Hepatocyte (in vitro differentiated cells): ENCODE measurements around the gene PRAC1. TPM values are rescaled to one million over a fixed set of nuclear protein-coding genes. Genes with fewer than 3 reads are reported as not detected.
A peak's percentile ranks its signal among the peaks of the same experiment; 100 is the strongest.

Experiments
- DNase-seq: peaks from one replicate; pipeline ENCODE4 v3.0.0-alpha.2; 2016; ENCODE audit warnings: low spot score
- H2AFZ ChIP-seq: fragments of 200-600 bp; sonication (generic); 2 replicates; pipeline ENCODE4 v1.6.0; 2016; ENCODE audit warnings: antibody characterized with exemption, mild to moderate bottlenecking
- H3K27ac ChIP-seq: fragments of 200-600 bp; sonication (generic); 2 replicates; pipeline ENCODE4 v1.5.1; 2016; ENCODE audit warnings: mild to moderate bottlenecking
- H3K27me3 ChIP-seq: fragments of 200-600 bp; sonication (generic); 2 replicates; pipeline ENCODE4 v1.6.1; 2016
- H3K36me3 ChIP-seq: fragments of 200-600 bp; sonication (generic); replicated peaks from 2 replicates; pipeline ENCODE4 v1.5.1; 2016; ENCODE audit warnings: low read depth; ENCODE audit not compliant: insufficient read depth
- H3K4me1 ChIP-seq: fragments of 200-600 bp; sonication (generic); 2 replicates; pipeline ENCODE4 v1.5.1; 2016; ENCODE audit warnings: mild to moderate bottlenecking, moderate library complexity; ENCODE audit not compliant: insufficient read depth
- H3K4me2 ChIP-seq: fragments of 200-600 bp; sonication (generic); 2 replicates; pipeline ENCODE4 v1.6.0; 2016
- H3K4me3 ChIP-seq: fragments of 200-600 bp; sonication (generic); 2 replicates; pipeline ENCODE4 v1.5.1; 2016; ENCODE audit warnings: mild to moderate bottlenecking
- H3K79me2 ChIP-seq: fragments of 200-600 bp; sonication (generic); 2 replicates; pipeline ENCODE4 v1.6.0; 2017; ENCODE audit warnings: mild to moderate bottlenecking
- H3K9me2 ChIP-seq: fragments of 200-600 bp; sonication (generic); replicated peaks from 2 replicates; pipeline ENCODE4 v1.6.0; 2017; ENCODE audit warnings: mild to moderate bottlenecking; ENCODE audit not compliant: insufficient read depth
- H3K9me3 ChIP-seq: fragments of 200-600 bp; sonication (generic); 2 replicates; pipeline ENCODE4 v1.5.1; 2016; ENCODE audit warnings: low read depth, mild to moderate bottlenecking
- H4K20me1 ChIP-seq: fragments of 200-600 bp; sonication (generic); 2 replicates; pipeline ENCODE4 v1.6.0; 2016; ENCODE audit warnings: mild to moderate bottlenecking; ENCODE audit not compliant: insufficient read depth, poor library complexity, severe bottlenecking
- EZH2 ChIP-seq: fragments of 200-600 bp; sonication (generic); IDR thresholded peaks from 2 replicates; pipeline ENCODE4 v1.6.1; 2016; ENCODE audit warnings: antibody characterized with exemption, mild to moderate bottlenecking, borderline replicate concordance
- EZH2phosphoT487 ChIP-seq: fragments of 200-600 bp; sonication (generic); IDR thresholded peaks from one replicate; pipeline ENCODE4 v1.6.1; 2018; ENCODE audit warnings: antibody characterized with exemption, mild to moderate bottlenecking, low read depth, moderate library complexity; ENCODE audit not compliant: unreplicated experiment, severe bottlenecking
- WGBS: methylation state at CpG from one replicate; pipeline ENCODE4 v1.1.6; 2016; ENCODE audit warnings: low lambda C conversion rate; ENCODE audit errors: missing lambda C conversion rate; 5-methylcytosine and 5-hydroxymethylcytosine counted together
- polyA plus RNA-seq: library from polyadenylated mRNA; unstranded; fragments of >200 nt; fragmentation: Nextera tagmentation; extraction: Ambion mirVana; gene quantifications from 2 replicates; pipeline ENCODE4 v1.2.1, GENCODE V29; 2016
- total RNA-seq: library from RNA; depleted of rRNA; stranded (reverse); fragments of >200 nt; gene quantifications from 2 replicates; pipeline ENCODE4 v1.2.3, GENCODE V29; 2014
- TF ChIP-seq, protein P1 (sequence below): fragments of 200-600 bp; sonication (generic); IDR thresholded peaks from 2 replicates; pipeline ENCODE4 v1.5.1; 2016; ENCODE audit warnings: antibody characterized with exemption, mild to moderate bottlenecking; ENCODE audit not compliant: poor library complexity

Gene PRAC1
- total and polyA plus RNA-seq, 2 experiments from 2014 or later: not detected

DNA sequence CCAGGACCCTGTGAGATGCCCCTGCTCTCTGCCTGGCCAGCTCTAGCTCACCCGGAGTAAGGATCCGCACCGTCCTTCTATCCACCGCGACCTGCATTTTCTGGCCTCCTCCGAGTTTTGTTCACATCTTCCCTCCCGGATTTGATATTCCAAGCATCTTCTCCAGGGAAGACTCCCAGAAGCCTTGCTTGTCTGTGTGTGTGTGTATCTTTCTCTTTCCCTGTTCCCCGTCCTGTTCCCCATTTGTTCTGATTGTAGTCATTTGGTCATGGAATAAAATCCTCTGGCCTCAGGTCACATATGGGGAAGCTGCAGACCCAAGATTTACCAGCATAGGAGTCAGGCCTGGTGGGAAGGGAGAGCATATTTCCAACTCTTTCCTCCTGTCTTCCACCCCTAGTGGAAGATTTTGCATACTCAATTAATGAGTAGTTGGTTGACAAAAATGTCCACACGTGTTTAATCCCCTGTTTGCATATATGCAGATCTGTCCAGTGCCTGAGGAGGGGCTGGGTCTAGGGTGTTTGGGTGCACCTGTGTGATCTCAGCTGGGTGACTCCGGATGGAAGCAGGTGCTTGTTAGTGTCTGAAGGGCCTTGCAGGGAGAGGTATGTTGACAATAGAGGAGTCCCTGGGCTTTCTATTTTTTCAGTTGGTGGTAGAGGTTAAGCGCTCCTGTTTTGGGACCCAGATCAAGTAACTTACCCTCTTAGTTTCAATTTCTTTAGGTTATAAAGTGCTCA, 1.9 kb downstream of the PRAC1 start:
- H4K20me1 ChIP-seq: no peaks in the 10 kb centered on the region
- no peaks in the 10 kb centered on the region for H3K79me2 ChIP-seq
- no peaks in the 10 kb centered on the region for H3K9me3 ChIP-seq
- no peak overlapping the region for H3K4me2 ChIP-seq
- peaks cover 97% of the 10 kb centered on the region for H3K27me3 ChIP-seq
- no peak overlapping the region for H2AFZ ChIP-seq
- no peak overlapping the region for H3K4me3 ChIP-seq
- TF ChIP-seq EZH2 (peak; percentile 66), EZH2phosphoT487 (no peak)
- DNase-seq: no peak
- 20% methylated on average over 11 of the region's 11 CpGs for WGBS
- H3K9me2 ChIP-seq: no peaks in the 10 kb centered on the region
- no peak overlapping the region for H3K27ac ChIP-seq
- H3K36me3 ChIP-seq: no peaks in the 10 kb centered on the region
- peaks cover 14% of the 10 kb centered on the region for H3K4me1 ChIP-seq

DNA sequence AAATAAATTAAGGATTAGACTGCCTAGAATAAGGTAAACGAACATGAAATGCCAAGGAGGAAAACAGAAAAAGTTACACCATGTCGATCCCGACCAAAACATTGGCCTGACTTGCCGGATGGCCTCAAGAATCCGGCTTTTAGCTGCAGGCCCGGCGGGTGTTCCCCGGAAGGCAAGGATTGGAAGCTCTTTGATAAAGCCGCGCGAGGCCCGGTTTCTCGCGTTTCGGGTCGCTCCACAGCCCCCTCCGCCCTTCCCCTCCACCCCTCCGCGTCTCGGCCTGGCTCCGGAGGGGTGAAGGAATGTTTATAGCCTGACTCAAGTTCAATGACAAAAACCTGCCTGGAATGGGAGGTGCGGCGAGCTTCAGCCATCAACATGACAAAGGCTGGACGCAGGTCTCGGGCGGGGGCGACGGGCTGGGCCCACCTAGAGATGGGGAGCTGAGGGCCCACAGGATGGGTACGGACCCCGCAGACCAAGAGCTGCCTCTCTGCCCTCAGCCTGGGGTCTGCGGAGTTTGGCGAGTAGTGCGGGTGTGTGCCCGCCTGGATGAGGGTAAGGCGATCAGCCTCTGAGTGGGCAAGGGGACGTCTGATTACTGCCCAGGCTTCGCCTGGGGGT, 2.6 kb downstream of the PRAC1 start:
- Histone ChIP-seq H3K27ac (no peak overlapping the region), H3K27me3 (peaks cover 97% of the 10 kb centered on the region), H2AFZ (peak overlapping the region; percentile 28), H3K9me2 (no peaks in the 10 kb centered on the region), H3K4me3 (no peak overlapping the region), H3K79me2 (no peaks in the 10 kb centered on the region), H3K4me2 (peak overlapping the region; percentile 70), H3K4me1 (peaks cover 11% of the 10 kb centered on the region), H3K9me3 (no peaks in the 10 kb centered on the region), H4K20me1 (no peaks in the 10 kb centered on the region), H3K36me3 (no peaks in the 10 kb centered on the region)
- DNase-seq: no peak
- WGBS: 6% methylated on average over 37 of the region's 37 CpGs
- TF ChIP-seq EZH2: no peak
- TF ChIP-seq EZH2phosphoT487: no peak
- TF ChIP-seq, protein P1, sequence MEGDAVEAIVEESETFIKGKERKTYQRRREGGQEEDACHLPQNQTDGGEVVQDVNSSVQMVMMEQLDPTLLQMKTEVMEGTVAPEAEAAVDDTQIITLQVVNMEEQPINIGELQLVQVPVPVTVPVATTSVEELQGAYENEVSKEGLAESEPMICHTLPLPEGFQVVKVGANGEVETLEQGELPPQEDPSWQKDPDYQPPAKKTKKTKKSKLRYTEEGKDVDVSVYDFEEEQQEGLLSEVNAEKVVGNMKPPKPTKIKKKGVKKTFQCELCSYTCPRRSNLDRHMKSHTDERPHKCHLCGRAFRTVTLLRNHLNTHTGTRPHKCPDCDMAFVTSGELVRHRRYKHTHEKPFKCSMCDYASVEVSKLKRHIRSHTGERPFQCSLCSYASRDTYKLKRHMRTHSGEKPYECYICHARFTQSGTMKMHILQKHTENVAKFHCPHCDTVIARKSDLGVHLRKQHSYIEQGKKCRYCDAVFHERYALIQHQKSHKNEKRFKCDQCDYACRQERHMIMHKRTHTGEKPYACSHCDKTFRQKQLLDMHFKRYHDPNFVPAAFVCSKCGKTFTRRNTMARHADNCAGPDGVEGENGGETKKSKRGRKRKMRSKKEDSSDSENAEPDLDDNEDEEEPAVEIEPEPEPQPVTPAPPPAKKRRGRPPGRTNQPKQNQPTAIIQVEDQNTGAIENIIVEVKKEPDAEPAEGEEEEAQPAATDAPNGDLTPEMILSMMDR: no peak

DNA sequence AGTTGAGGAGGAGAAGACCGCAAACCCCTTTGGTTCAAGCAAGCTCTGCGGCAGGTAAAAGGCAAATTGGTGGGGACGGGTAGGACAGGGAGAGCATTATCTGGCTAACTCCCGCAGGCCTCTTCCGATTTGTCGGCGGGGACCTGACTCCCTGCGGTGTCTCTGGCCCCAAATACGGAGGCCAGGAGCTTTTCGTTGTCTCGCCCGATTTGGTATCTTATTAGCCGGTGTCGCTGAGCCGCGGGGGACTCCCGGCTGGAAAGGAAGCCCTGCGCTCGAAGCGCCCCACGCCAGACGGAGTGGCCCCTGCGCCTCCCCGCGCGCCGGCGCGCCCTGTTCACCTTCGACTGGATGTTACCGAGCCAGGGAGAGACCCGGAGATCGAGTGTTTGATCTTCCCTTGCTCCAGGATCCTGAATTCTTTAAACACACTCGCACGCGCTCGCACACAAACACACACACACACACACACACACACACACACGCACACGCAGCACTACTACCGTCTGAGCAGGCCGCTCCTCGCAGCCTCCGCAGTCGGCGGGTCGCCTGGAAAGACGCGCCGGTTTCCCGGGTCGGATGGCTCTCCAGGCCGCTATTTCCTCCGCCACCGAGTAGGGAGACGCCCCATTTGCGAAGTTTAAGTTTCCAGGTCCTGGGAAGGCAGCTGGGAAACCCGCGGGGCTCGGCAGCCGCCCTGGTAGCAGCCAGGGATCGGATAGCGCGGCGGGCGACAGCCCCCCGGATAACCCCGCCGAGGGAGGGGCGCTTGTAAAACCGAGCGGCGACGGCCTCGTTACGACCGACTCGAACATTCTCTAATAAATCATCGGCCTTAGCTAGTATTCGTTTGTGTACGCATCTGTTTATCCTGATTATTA, 3.3 kb downstream of the PRAC1 start:
- Histone ChIP-seq H3K4me3 (no peak overlapping the region), H3K27me3 (peaks cover 98% of the 10 kb centered on the region)
- 1% methylated on average over 78 of the region's 80 CpGs for WGBS

More for the DNA sequence above, 3.3 kb downstream of the PRAC1 start:
- peak overlapping the region; percentile 28 for H2AFZ ChIP-seq
- H3K4me1 ChIP-seq: peaks cover 11% of the 10 kb centered on the region
- H3K27ac ChIP-seq: no peak overlapping the region
- H3K36me3 ChIP-seq: no peaks in the 10 kb centered on the region
- DNase-seq: no peak
- TF ChIP-seq EZH2 (peak; percentile 99), EZH2phosphoT487 (peak; percentile 96)
- TF ChIP-seq, protein P1: no peak
- no peaks in the 10 kb centered on the region for H4K20me1 ChIP-seq
- no peaks in the 10 kb centered on the region for H3K9me2 ChIP-seq
- no peaks in the 10 kb centered on the region for H3K9me3 ChIP-seq
- peak overlapping the region; percentile 70 for H3K4me2 ChIP-seq
- no peaks in the 10 kb centered on the region for H3K79me2 ChIP-seq
